HG02623 (cell line): Measurements from ENCODE around the gene AFTPH.

Experiments
- ATAC-seq: cut with Tn5 transposase; IDR thresholded peaks from one replicate; pipeline ENCODE4 v1.9.1; 2021; ENCODE audit warnings: moderate library complexity; ENCODE audit not compliant: unreplicated experiment

AFTPH gene

GRCh38 chr2:64537991-64538390 lies 13.9 kb downstream of the AFTPH start:
- no peak for ATAC-seq

DNA sequence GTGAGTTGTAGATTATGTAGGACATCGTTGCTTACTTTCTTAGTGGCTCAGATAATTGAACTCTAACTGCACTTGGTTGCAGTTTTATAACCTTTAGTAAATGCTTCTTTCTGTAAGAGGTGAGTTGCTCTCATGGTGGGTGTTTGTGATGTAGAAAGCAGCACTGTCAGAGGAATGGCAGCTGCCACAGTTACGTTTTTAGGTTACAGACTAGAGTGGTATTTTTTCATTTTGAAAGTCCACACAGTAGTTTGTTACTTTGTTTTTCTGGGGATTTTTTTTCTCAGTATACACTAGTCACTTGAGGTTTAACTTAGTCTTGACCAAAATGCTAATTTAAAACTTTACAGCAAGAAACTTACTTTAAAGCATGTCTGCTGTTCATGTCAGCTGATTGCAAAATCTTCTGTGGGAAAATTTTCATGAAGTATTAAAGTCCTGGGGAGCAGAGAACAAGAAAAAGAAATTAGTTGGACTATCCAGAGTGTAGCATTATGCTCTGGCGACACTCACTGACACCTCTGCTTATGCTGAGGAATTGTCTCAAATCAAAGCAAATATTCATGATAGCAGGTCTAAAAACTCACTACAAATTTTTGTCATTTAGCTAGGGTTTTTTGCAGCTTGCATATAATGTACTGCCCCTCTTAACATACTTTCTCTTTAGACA lies 14.8 kb downstream of the AFTPH start:
- ATAC-seq = peak; percentile 55

DNA sequence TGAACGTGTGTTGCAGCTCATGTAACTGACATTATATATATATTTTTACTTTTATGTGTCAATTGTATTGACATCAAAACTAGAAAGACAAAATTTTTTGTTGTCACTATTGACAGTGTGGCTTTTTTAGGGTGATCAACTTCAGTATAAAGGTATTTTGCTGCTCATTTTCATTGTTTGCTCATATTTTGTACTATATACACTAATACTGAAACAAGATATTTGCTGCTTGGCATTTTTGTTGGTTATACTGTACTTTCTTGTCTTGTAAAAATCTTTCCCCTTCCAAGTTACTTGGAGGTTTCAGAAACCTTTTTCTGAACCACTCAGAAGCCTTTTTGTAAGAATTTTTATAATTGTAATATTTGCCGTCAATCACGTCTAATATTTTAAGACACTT lies 16.5 kb downstream of the AFTPH start:
- no peak for ATAC-seq

GRCh38 chr2:64541547-64541946 lies 17.4 kb downstream of the AFTPH start:
- no peak for ATAC-seq

DNA sequence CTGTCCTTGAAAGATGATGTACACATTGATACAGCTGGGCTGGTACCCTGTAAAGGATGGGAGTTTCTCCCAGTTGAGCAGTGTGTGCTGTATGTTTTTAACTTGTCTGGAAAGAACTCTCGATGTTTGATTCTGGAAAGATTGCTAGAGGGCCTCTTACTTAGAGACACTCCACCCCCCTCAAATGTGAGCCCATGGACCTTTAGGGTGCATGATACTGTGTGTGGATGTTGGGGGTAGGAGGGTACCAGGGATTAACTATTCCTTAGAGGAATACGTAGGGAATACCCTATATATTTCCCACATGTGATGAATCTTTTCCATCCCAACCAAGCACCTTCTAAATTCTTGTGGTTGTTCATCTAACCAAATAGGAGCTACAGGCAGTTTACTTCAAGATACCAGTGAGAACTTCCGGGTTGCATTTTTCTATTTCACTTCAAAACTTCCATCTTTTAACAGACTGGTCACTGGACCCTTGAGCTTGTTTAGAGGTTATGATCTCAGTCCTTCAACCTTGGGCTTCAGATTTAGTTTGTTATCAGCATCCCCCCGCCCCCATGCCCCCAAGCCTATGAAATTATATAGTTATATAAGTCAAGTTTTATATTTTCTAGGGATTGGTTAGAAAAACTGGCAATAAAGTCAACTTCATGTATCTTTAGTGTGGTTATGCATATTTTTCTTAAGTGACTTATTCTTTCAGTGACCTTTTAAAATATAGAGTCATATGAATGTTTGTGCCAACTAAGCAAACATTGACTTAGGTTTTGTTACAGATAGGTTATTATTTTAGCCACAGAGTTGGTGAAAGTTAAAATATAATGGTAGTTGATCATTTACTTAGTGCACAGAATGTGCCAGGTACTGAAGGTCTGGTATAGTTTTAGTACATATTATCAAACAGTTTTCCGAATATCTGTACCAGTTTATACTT lies 18.2 kb downstream of the AFTPH start:
- no peak for ATAC-seq

GRCh38 chr2:64543008-64543697 lies 19.0 kb downstream of the AFTPH start:
- no peak for ATAC-seq

- no peak for ATAC-seq
These were observed 24.6 kb downstream of the AFTPH start for GRCh38 chr2:64548761-64549160.

- no peak for ATAC-seq
These were observed 25.9 kb downstream of the AFTPH start for GRCh38 chr2:64550042-64550441.

DNA sequence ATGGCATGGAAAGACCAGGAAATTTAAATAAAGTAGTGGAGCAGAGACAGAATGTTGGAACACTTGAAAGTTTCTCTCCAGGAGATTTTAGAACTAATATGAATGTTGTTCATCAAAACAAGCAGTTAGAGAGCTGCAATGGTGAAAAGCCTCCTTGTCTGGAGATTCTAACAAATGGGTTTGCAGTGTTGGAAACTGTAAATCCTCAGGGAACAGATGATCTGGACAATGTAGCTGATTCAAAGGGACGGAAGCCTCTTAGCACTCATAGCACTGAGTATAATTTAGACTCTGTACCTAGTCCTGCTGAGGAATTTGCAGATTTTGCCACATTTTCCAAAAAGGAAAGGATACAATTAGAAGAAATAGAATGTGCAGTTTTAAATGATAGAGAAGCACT lies 27.7 kb downstream of the AFTPH start:
- no peak for ATAC-seq

DNA sequence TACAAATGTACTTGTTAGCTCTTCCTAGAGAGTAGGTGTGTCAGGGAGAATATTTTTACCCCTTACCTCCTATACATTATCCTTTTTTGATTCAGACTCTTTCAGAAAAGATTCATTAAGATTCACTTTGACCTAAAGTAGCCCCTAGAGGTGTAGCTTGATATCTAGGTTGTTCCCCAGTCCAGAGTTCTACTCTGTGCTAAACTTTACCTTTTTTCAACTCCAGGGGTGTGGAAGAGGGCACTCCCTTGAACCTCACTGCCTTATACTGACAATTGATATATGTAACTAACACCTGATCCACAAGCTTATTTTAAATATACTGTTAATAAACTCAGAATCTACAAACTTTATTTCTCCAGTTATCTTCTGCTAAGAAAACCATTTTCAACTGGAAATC lies 30.0 kb downstream of the AFTPH start:
- ATAC-seq = no peak

GRCh38 chr2:64558445-64559081 lies 34.4 kb downstream of the AFTPH start:
- no peak for ATAC-seq

- ATAC-seq = no peak
These were observed 38.1 kb downstream of the AFTPH start for GRCh38 chr2:64562148-64562784.

GRCh38 chr2:64563436-64563938 lies 39.4 kb downstream of the AFTPH start:
- ATAC-seq = no peak

DNA sequence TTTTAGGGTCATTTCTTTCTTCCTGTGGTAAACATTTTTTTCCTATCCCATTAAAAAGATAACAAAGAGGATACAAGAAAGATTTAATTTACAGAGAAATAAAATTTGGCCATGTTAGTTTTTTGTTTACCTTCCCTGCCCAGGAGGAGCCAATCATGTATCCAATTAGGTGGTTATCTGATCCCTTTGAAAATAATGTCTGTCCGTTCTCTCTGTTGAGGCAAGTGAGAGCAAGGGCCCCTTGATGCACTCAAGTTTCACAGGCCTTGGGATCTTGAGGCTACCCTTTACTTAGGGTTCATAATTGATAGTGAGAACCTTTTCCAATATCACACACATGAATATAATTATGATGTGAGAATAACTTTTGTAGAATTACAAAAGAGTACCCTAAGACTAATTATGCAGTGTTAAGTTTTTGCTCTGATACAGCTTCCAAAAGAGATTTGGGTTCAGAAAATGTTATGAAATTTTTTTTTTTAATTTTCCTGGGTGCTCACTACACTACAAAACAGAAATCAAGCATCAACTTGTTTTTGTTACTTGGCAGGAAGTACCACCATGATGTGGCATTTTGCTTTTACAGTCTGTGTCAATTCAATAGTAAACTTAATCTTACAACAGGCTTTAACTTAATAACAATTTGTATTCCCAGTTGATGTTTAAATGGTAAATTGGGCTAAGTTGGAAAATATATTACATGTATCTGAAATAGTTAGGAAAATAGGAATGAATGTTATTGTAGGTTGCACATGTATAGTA lies 42.0 kb downstream of the AFTPH start:
- no peak for ATAC-seq

DNA sequence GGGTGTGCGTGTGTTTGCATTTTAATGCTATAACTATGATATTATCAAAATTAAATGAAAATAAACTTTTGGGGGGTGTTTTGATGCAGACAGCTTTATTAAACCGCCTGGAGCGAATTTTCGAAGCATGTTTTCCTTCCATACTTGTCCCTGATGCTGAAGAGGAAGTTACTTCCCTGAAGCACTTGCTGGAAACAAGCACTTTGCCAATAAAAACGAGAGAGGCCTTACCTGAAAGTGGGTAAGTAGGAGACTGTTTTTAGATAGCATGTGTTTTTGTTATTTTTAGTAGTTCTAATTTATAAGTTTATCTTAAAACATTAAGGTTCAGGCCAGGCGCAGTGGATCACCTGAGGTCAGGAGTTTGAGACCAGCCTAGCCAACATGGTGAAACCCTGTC lies 43.3 kb downstream of the AFTPH start:
- ATAC-seq = no peak

DNA sequence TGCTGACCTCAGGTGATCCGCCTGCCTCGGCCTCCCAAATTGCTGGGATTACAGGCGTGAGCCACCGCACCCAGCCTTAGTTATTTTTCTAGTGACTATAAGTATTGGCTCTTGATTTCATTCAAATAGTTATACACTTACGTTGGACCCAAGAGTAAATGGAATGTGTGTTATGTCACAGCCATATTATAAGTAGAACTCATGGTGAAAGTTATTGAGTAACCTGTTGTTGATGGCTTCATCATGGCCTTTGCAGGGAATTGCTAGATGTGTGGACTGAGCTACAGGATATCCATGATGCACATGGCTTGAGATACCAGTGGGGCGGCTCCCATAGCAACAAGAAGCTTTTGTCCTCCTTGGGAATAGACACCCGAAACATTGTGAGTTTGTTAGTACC lies 44.7 kb downstream of the AFTPH start:
- ATAC-seq = no peak

GRCh38 chr2:64574871-64575270 lies 50.7 kb downstream of the AFTPH start:
- ATAC-seq = no peak

DNA sequence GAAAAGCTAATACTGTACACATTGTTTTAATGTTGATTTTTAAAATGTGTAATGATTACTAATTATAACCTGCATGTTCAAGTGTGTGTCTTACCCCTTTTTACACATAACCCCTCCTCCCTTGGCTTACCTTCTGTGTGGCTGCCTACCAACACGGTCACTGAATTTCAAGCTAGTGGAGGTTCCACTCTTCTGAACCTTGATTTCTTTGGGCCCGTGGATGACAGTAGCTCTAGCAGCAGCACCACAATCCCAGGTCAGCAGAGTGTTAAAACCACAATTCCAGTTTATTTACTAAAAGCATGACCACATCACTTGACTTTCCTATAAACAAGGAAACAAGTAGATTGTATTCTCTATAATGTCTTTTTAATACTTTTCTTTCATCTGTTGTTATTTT lies 56.9 kb downstream of the AFTPH start:
- no peak for ATAC-seq

GRCh38 chr2:64581777-64582539 lies 57.8 kb downstream of the AFTPH start:
- peak; percentile 38 for ATAC-seq
